ENCODE measurements around the gene LAMA2.

The LAMA2 gene

GRCh38 chr6:129523816-129524215, 640.9 kb downstream of the LAMA2 start:
- CTCF ChIA-PET = interaction anchor here (1.0 kb wide), 1 partner anchor 23 kb away, joined by 4 read pairs; no protein-coding TSS in a partner anchor
- TF ChIP-seq HDGF (IDR thresholded peaks at IDR 0.05; ENCODE audit: borderline replicate concordance) (no peak), SUZ12 (IDR thresholded peaks at IDR 0.05) (no peak), CTBP1 (IDR thresholded peaks at IDR 0.05; ENCODE audit: borderline replicate concordance) (no peak), ZNF384 (IDR thresholded peaks at IDR 0.05) (no peak), TARDBP (IDR thresholded peaks at IDR 0.05) (no peak)
- POLR2A ChIA-PET = no interaction called here
- no peak for DNase-seq (ENCODE audit: extremely low spot score)

- DNase-seq (ENCODE audit: extremely low spot score) = no peak
- ChIA-PET CTCF (no interaction called here), POLR2A (no interaction called here)
- TF ChIP-seq ZNF384 (IDR thresholded peaks at IDR 0.05) = no peak
- no peak for TF ChIP-seq HDGF (IDR thresholded peaks at IDR 0.05; ENCODE audit: borderline replicate concordance)
- no peak for TF ChIP-seq ARNT (IDR thresholded peaks at IDR 0.05)
Observed at GRCh38 chr6:129525055-129525454, 642.1 kb downstream of the LAMA2 start.

GRCh38 chr6:129534926-129535325, 652.0 kb downstream of the LAMA2 start:
- TF ChIP-seq FOXA1 (IDR thresholded peaks at IDR 0.05) (no peak), FOXK2 (IDR thresholded peaks at IDR 0.05) (no peak), CTBP1 (IDR thresholded peaks at IDR 0.05; ENCODE audit: borderline replicate concordance) (no peak), SUZ12 (IDR thresholded peaks at IDR 0.05) (no peak), L3MBTL2 (conservative IDR thresholded peaks at IDR 0.05) (no peak), ARNT (IDR thresholded peaks at IDR 0.05) (no peak), BHLHE40 (IDR thresholded peaks at IDR 0.05; ENCODE audit: borderline replicate concordance) (no peak), ZNF384 (IDR thresholded peaks at IDR 0.05) (no peak)
- no peak for DNase-seq (ENCODE audit: extremely low spot score)
- POLR2A ChIA-PET = no interaction called here
- CTCF ChIA-PET = no interaction called here

- no peak for DNase-seq (ENCODE audit: extremely low spot score)
- POLR2A ChIA-PET = no interaction called here
- CTCF ChIA-PET = interaction anchor here (0.6 kb wide), 1 partner anchor 125 kb away, joined by 3 read pairs; no protein-coding TSS in a partner anchor
- TF ChIP-seq FOXA1 (IDR thresholded peaks at IDR 0.05) (no peak), LEF1 (IDR thresholded peaks at IDR 0.05; ENCODE audit: borderline replicate concordance) (no peak), ELF4 (IDR thresholded peaks at IDR 0.05) (no peak), PKNOX1 (IDR thresholded peaks at IDR 0.05) (no peak), L3MBTL2 (conservative IDR thresholded peaks at IDR 0.05) (no peak), FOXK2 (IDR thresholded peaks at IDR 0.05) (no peak)
Observed at GRCh38 chr6:129536271-129536670, 653.3 kb downstream of the LAMA2 start.

GRCh38 chr6:129539032-129539431, 656.1 kb downstream of the LAMA2 start:
- POLR2A ChIA-PET = no interaction called here
- TF ChIP-seq CTBP1 (IDR thresholded peaks at IDR 0.05; ENCODE audit: borderline replicate concordance) = no peak
- no peak for TF ChIP-seq TARDBP (IDR thresholded peaks at IDR 0.05)
- TF ChIP-seq PKNOX1 (IDR thresholded peaks at IDR 0.05) = no peak
- no peak for TF ChIP-seq FOXM1 (IDR thresholded peaks at IDR 0.05; ENCODE audit: borderline replicate concordance)
- TF ChIP-seq BHLHE40 (IDR thresholded peaks at IDR 0.05; ENCODE audit: borderline replicate concordance) = no peak
- no peak for TF ChIP-seq ZNF384 (IDR thresholded peaks at IDR 0.05)
- TF ChIP-seq FOXK2 (IDR thresholded peaks at IDR 0.05) = no peak
- no peak for TF ChIP-seq SUZ12 (IDR thresholded peaks at IDR 0.05)
- no peak for TF ChIP-seq LEF1 (IDR thresholded peaks at IDR 0.05; ENCODE audit: borderline replicate concordance)
- TF ChIP-seq NFRKB (IDR thresholded peaks at IDR 0.05) = no peak
- no peak for TF ChIP-seq SP1 (IDR thresholded peaks at IDR 0.05)
- TF ChIP-seq HDGF (IDR thresholded peaks at IDR 0.05; ENCODE audit: borderline replicate concordance) = no peak
- TF ChIP-seq L3MBTL2 (conservative IDR thresholded peaks at IDR 0.05) = no peak
- no peak for TF ChIP-seq FOXA1 (IDR thresholded peaks at IDR 0.05)
- CTCF ChIA-PET = interaction anchor here (1.0 kb wide), 1 partner anchor 40 kb away, joined by 3 read pairs; no protein-coding TSS in a partner anchor
- DNase-seq (ENCODE audit: extremely low spot score) = no peak

GRCh38 chr6:129542705-129543104, 659.8 kb downstream of the LAMA2 start:
- no peak for TF ChIP-seq SP1 (IDR thresholded peaks at IDR 0.05)
- no peak for TF ChIP-seq FOXA1 (IDR thresholded peaks at IDR 0.05)
- TF ChIP-seq ARNT (IDR thresholded peaks at IDR 0.05) = no peak
- TF ChIP-seq FOXK2 (IDR thresholded peaks at IDR 0.05) = no peak
- no peak for TF ChIP-seq TARDBP (IDR thresholded peaks at IDR 0.05)
- TF ChIP-seq PKNOX1 (IDR thresholded peaks at IDR 0.05) = no peak
- no peak for TF ChIP-seq L3MBTL2 (conservative IDR thresholded peaks at IDR 0.05)
- TF ChIP-seq BHLHE40 (IDR thresholded peaks at IDR 0.05; ENCODE audit: borderline replicate concordance) = no peak
- TF ChIP-seq LEF1 (IDR thresholded peaks at IDR 0.05; ENCODE audit: borderline replicate concordance) = no peak
- TF ChIP-seq ZNF384 (IDR thresholded peaks at IDR 0.05) = no peak
- TF ChIP-seq NFRKB (IDR thresholded peaks at IDR 0.05) = no peak
- TF ChIP-seq ELF4 (IDR thresholded peaks at IDR 0.05) = no peak
- CTCF ChIA-PET = no interaction called here
- no peak for DNase-seq (ENCODE audit: extremely low spot score)

GRCh38 chr6:129543981-129544380, 661.0 kb downstream of the LAMA2 start:
- TF ChIP-seq FOXM1 (IDR thresholded peaks at IDR 0.05; ENCODE audit: borderline replicate concordance) = no peak
- TF ChIP-seq FOXA1 (IDR thresholded peaks at IDR 0.05) = no peak
- TF ChIP-seq BHLHE40 (IDR thresholded peaks at IDR 0.05; ENCODE audit: borderline replicate concordance) = no peak
- no peak for TF ChIP-seq ELF4 (IDR thresholded peaks at IDR 0.05)
- no peak for TF ChIP-seq L3MBTL2 (conservative IDR thresholded peaks at IDR 0.05)
- TF ChIP-seq LEF1 (IDR thresholded peaks at IDR 0.05; ENCODE audit: borderline replicate concordance) = no peak
- TF ChIP-seq ARNT (IDR thresholded peaks at IDR 0.05) = no peak
- no peak for TF ChIP-seq FOXK2 (IDR thresholded peaks at IDR 0.05)
- TF ChIP-seq TARDBP (IDR thresholded peaks at IDR 0.05) = no peak
- no peak for TF ChIP-seq NFRKB (IDR thresholded peaks at IDR 0.05)
- TF ChIP-seq PKNOX1 (IDR thresholded peaks at IDR 0.05) = no peak
- TF ChIP-seq SUZ12 (IDR thresholded peaks at IDR 0.05) = no peak
- TF ChIP-seq SP1 (IDR thresholded peaks at IDR 0.05) = no peak
- ChIA-PET CTCF (no interaction called here), POLR2A (no interaction called here)
- no peak for DNase-seq (ENCODE audit: extremely low spot score)

More at GRCh38 chr6:129542705-129543104, 659.8 kb downstream of the LAMA2 start:
- POLR2A ChIA-PET = no interaction called here
